ENCODE results near the gene TNRC6C. TPM values are rescaled to one million over a fixed set of nuclear protein-coding genes. Genes with fewer than 3 reads are reported as not detected.

Gene TNRC6C
- total and polyA plus RNA-seq, 2 of the 13 experiments (the other 11 are each of a cell fraction or from before 2014, with no cell fraction given), result 0.66 to 4.9 TPM

DNA sequence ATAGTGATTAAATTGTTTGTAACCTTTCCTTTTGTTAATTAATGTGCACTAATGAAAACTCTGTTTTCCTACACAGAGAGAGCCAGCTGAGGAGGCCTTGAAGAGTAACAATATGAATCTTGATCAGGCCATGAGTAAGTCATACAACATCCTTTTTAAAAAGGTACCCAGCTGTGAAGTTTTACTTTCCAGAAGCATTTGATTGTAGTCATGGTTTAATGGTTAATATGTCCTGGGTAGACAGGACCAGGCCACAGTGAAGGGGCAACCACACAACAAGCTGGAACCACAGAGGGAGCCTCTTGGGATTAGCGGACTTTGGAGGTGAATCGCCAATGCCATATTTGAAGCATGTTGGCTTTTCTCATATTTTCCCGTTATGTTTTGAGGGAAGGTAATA, 114.5 kb downstream of the TNRC6C start:
- BruUV-seq (replicated peaks), result no TSS peak
- Histone ChIP-seq H3K27me3 (ENCODE audit: control insufficient read depth in 1 of 2, insufficient read depth in 2 of 2, low read length in 2 of 2) (no peaks in the 10 kb centered on the region), H2AFZ (ENCODE audit: low read length) (no peak overlapping the region), H3K9me3 (ENCODE audit: low read length) (no peaks in the 10 kb centered on the region), H4K20me1 (ENCODE audit: insufficient read depth, low read length) (no peaks in the 10 kb centered on the region), H3K79me2 (ENCODE audit: insufficient read depth, low read length) (no peaks in the 10 kb centered on the region), H3K36me3 (replicated peaks in 1 of 2; ENCODE audit: control insufficient read depth in 1 of 2, insufficient read depth in 2 of 2, low read length in 2 of 2) (peaks cover 25 to 80% of the 10 kb centered on the region in 2 experiments), H3K27ac (ENCODE audit: extremely low read length, insufficient read depth, low read length) (no peak overlapping the region), H3K4me1 (ENCODE audit: insufficient read depth, low read length) (no peaks in the 10 kb centered on the region), H3K4me2 (ENCODE audit: low read depth, low read length) (no peak overlapping the region), H3K4me3 (replicated peaks in 1 of 3; ENCODE audit: insufficient read depth in 1 of 3, low read depth in 2 of 3, low read length in 3 of 3) (no peak overlapping the region), H3K9ac (ENCODE audit: insufficient read depth, low read depth, low read length) (no peak overlapping the region)
- no peak for FAIRE-seq
- intact Hi-C loops (cut with micrococcal nuclease; ENCODE audit: unreplicated experiment), result no loop called here
- ChIA-PET CTCF (ENCODE audit: low intra/inter-chr PET ratio, low total read pairs) (no interaction called here), POLR2A (no interaction called here)
- no peak for DNase-seq (ENCODE audit: low spot score)
- no peak for ATAC-seq
- 98% methylated on average over 3 of the region's 3 CpGs for WGBS (ENCODE audit: low lambda C conversion rate)
- no peak for TF ChIP-seq ZBTB49 (CRISPR knock-in tag; IDR thresholded peaks at IDR 0.05; ENCODE audit: borderline replicate concordance)
- TF ChIP-seq TBL1XR1 (IDR thresholded peaks at IDR 0.05; ENCODE audit: borderline replicate concordance, low read length, partially characterized antibody), result no peak
- no peak for TF ChIP-seq ZNF747 (CRISPR knock-in tag; IDR thresholded peaks at IDR 0.05; ENCODE audit: borderline replicate concordance)
- no peak for TF ChIP-seq ZNF546 (CRISPR knock-in tag; conservative IDR thresholded peaks at IDR 0.05)
- no peak for TF ChIP-seq RAD21 (CRISPR knock-in tag; IDR thresholded peaks at IDR 0.05)
- TF ChIP-seq KLF6 (CRISPR knock-in tag; IDR thresholded peaks at IDR 0.05), result no peak
- TF ChIP-seq, protein P1, sequence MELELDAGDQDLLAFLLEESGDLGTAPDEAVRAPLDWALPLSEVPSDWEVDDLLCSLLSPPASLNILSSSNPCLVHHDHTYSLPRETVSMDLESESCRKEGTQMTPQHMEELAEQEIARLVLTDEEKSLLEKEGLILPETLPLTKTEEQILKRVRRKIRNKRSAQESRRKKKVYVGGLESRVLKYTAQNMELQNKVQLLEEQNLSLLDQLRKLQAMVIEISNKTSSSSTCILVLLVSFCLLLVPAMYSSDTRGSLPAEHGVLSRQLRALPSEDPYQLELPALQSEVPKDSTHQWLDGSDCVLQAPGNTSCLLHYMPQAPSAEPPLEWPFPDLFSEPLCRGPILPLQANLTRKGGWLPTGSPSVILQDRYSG (CRISPR knock-in tag; IDR thresholded peaks at IDR 0.05), result no peak
- TF ChIP-seq ZNF713 (CRISPR knock-in tag; IDR thresholded peaks at IDR 0.05), result no peak
- TF ChIP-seq ETV6 (CRISPR knock-in tag; conservative IDR thresholded peaks at IDR 0.05), result no peak
- no peak for TF ChIP-seq MAFG (CRISPR knock-in tag; IDR thresholded peaks at IDR 0.05)
- no peak for TF ChIP-seq ZNF772 (CRISPR knock-in tag; IDR thresholded peaks at IDR 0.05)
- TF ChIP-seq, protein P2, sequence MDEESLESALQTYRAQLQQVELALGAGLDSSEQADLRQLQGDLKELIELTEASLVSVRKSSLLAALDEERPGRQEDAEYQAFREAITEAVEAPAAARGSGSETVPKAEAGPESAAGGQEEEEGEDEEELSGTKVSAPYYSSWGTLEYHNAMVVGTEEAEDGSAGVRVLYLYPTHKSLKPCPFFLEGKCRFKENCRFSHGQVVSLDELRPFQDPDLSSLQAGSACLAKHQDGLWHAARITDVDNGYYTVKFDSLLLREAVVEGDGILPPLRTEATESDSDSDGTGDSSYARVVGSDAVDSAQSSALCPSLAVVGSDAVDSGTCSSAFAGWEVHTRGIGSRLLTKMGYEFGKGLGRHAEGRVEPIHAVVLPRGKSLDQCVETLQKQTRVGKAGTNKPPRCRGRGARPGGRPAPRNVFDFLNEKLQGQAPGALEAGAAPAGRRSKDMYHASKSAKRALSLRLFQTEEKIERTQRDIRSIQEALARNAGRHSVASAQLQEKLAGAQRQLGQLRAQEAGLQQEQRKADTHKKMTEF (CRISPR knock-in tag; IDR thresholded peaks at IDR 0.05), result no peak
- TF ChIP-seq RFX3 (CRISPR knock-in tag; IDR thresholded peaks at IDR 0.05), result no peak
- no peak for TF ChIP-seq PRPF4 (IDR thresholded peaks at IDR 0.05; ENCODE audit: low read depth, low read length, poor library complexity, severe bottlenecking)
- in situ Hi-C loops (cut with HindIII; ENCODE audit: extremely low pct_ligation_motif_present, low pct_unique_long_range_greater_than_20kb), result no loop called here
